ENCODE results near the gene CYFIP1. TPM values are rescaled to one million over a fixed set of nuclear protein-coding genes. Genes with fewer than 3 reads are reported as not detected.

CYFIP1 gene
- total RNA-seq, 1 experiment from 2014 or later: 112 TPM

DNA sequence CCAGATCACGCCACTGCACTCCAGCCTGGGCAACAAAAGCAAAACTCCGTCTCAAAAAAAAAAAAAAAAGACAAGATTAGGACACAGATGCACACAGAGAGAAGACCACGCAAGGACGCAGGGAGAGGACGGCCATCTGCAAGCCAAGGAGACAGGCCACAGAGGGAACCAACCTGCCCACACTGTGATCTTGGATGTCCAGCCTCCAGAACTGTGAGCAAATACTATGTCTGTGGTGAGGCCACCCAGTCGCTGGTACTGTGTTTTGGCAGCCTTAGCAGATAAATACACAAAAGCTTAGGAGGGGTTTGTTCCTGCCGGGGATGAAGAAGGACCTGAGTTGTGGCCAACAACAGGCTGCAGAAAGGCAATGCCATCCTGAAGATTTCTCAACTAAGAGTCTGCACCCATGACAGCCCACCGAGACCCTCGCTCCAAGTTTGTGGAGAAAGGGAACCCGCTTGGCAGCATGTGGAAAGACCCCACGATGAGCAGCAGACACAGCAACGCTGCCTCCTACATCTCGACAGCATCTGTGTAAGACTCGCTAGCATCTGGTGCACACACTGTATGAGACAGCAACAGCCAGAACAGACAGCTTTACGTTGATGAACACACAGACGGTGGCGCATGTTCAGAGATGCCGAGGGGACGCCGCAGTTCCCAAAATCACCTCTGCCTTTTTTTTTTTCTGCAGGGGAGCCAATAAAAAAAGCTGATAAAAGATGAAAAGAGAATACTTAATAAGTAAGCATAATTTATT is 13.7 kb downstream of the CYFIP1 start:
- Histone ChIP-seq H3K4me1 (ENCODE audit: insufficient read depth, low read length, poor library complexity, severe bottlenecking) (no peaks in the 10 kb centered on the region), H3K9me3 (ENCODE audit: low read depth, low read length, poor library complexity, severe bottlenecking) (peaks cover 16% of the 10 kb centered on the region), H3K36me3 (ENCODE audit: insufficient read depth, low read length, poor library complexity, severe bottlenecking) (peaks cover 7% of the 10 kb centered on the region), H3K27me3 (replicated peaks; ENCODE audit: insufficient read depth, low read depth, low read length, poor library complexity) (no peaks in the 10 kb centered on the region), H3K27ac (ENCODE audit: low read depth, low read length, poor library complexity, severe bottlenecking) (no peak overlapping the region), H3K4me3 (ENCODE audit: low read depth, low read length, poor library complexity, severe bottlenecking) (no peak overlapping the region)
- CTCF ChIA-PET: no interaction called here
- DNase-seq (ENCODE audit: low spot score): no peak
- POLR2A ChIA-PET (ENCODE audit: low non-redundant PET): interaction anchor here (0.5 kb wide), 1 partner anchor 15 kb away, joined by 3 read pairs; no protein-coding TSS in a partner anchor
- intact Hi-C loops (cut with micrococcal nuclease; ENCODE audit: unreplicated experiment): no loop called here
- TF ChIP-seq, protein P1, sequence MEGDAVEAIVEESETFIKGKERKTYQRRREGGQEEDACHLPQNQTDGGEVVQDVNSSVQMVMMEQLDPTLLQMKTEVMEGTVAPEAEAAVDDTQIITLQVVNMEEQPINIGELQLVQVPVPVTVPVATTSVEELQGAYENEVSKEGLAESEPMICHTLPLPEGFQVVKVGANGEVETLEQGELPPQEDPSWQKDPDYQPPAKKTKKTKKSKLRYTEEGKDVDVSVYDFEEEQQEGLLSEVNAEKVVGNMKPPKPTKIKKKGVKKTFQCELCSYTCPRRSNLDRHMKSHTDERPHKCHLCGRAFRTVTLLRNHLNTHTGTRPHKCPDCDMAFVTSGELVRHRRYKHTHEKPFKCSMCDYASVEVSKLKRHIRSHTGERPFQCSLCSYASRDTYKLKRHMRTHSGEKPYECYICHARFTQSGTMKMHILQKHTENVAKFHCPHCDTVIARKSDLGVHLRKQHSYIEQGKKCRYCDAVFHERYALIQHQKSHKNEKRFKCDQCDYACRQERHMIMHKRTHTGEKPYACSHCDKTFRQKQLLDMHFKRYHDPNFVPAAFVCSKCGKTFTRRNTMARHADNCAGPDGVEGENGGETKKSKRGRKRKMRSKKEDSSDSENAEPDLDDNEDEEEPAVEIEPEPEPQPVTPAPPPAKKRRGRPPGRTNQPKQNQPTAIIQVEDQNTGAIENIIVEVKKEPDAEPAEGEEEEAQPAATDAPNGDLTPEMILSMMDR (conservative IDR thresholded peaks at IDR 0.05; ENCODE audit: low read depth, low read length): no peak
- no peak for TF ChIP-seq EZH2 (IDR thresholded peaks at IDR 0.05; ENCODE audit: borderline replicate concordance, low read depth, low read length, poor library complexity, severe bottlenecking)
- BruUV-seq (replicated peaks): no TSS peak

DNA sequence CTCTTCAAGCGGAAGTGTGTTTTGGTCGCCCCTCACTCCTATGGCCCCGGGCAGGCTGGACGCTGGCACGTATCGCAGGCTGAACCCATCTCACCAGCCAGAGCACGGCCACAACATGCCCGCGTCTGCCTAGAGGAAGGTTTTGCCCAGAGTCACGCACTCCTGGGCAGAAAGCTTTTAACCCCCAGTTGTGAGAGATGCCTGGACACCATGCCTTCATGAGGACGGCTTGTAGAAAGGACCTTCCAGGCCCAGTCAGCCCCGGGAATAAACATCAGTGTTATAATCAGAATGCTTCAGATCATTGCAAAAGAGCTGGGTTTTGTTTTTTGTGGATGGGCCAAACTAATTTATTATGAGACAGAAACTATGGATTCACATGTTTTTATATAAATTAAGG is 16.5 kb downstream of the CYFIP1 start:
- Histone ChIP-seq H3K9me3 (ENCODE audit: low read depth, low read length, poor library complexity, severe bottlenecking) (no peaks in the 10 kb centered on the region), H3K36me3 (ENCODE audit: insufficient read depth, low read length, poor library complexity, severe bottlenecking) (no peaks in the 10 kb centered on the region), H3K27me3 (replicated peaks; ENCODE audit: insufficient read depth, low read depth, low read length, poor library complexity) (no peaks in the 10 kb centered on the region), H3K4me1 (ENCODE audit: insufficient read depth, low read length, poor library complexity, severe bottlenecking) (no peaks in the 10 kb centered on the region), H3K27ac (ENCODE audit: low read depth, low read length, poor library complexity, severe bottlenecking) (no peak overlapping the region), H3K4me3 (ENCODE audit: low read depth, low read length, poor library complexity, severe bottlenecking) (no peak overlapping the region)
- TF ChIP-seq, protein P1 (conservative IDR thresholded peaks at IDR 0.05; ENCODE audit: low read depth, low read length): no peak
- TF ChIP-seq EZH2 (IDR thresholded peaks at IDR 0.05; ENCODE audit: borderline replicate concordance, low read depth, low read length, poor library complexity, severe bottlenecking): no peak
- CTCF ChIA-PET: no interaction called here
- POLR2A ChIA-PET (ENCODE audit: low non-redundant PET): no interaction called here
- intact Hi-C loops (cut with micrococcal nuclease; ENCODE audit: unreplicated experiment): no loop called here
- DNase-seq (ENCODE audit: low spot score): no peak
- no TSS peak for BruUV-seq (replicated peaks)

DNA sequence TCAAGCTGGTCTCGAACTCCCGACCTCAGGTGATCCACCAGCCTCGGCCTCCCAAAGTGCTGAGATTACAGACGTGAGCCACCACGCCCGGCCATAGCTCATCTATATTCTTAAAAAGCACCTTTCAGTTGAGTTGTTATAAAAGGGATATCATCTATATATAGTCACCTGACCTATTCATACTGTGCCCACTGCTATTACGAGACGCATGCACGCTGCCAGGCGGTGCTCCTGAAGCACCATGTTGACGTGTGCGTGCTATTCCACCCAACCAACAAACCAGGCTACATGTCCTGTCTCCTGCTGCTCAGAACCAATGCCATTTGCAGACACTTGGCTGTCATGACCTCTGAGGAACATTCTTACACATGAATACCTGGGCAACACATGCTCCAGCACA is 17.6 kb downstream of the CYFIP1 start:
- H3K9me3 ChIP-seq (ENCODE audit: low read depth, low read length, poor library complexity, severe bottlenecking): no peaks in the 10 kb centered on the region
- no TSS peak for BruUV-seq (replicated peaks)
- intact Hi-C loops (cut with micrococcal nuclease; ENCODE audit: unreplicated experiment): no loop called here
- H3K4me3 ChIP-seq (ENCODE audit: low read depth, low read length, poor library complexity, severe bottlenecking): no peak overlapping the region
- no peaks in the 10 kb centered on the region for H3K27me3 ChIP-seq (replicated peaks; ENCODE audit: insufficient read depth, low read depth, low read length, poor library complexity)
- no peak overlapping the region for H3K27ac ChIP-seq (ENCODE audit: low read depth, low read length, poor library complexity, severe bottlenecking)
- DNase-seq (ENCODE audit: low spot score): no peak
- TF ChIP-seq, protein P1 (conservative IDR thresholded peaks at IDR 0.05; ENCODE audit: low read depth, low read length): no peak
- no peaks in the 10 kb centered on the region for H3K36me3 ChIP-seq (ENCODE audit: insufficient read depth, low read length, poor library complexity, severe bottlenecking)
- no peaks in the 10 kb centered on the region for H3K4me1 ChIP-seq (ENCODE audit: insufficient read depth, low read length, poor library complexity, severe bottlenecking)
- CTCF ChIA-PET: no interaction called here
- POLR2A ChIA-PET (ENCODE audit: low non-redundant PET): no interaction called here
